B cell (primary cell): Measurements from ENCODE around the gene NELFA. TPM values are rescaled to one million over a fixed set of nuclear protein-coding genes. Genes with fewer than 3 reads are reported as not detected.

Experiments used
- ATAC-seq: fragments of 200-7000 bp; cut with Tn5 transposase; one replicate; pipeline ENCODE4 v1.10.0; 2021; ENCODE audit warnings: low read depth, mild to moderate bottlenecking, moderate number of reproducible peaks, moderate library complexity
- CTCF ChIA-PET: fragments of 350-600 bp; sonication (Branson Sonifier 250); formaldehyde crosslinking; loops from one replicate; lab custom pipeline; 2021; ENCODE audit warnings: antibody characterized with exemption, inconsistent platforms; lab: Charles Lee
- POLR2A ChIA-PET: fragments of 350-600 bp; sonication (Branson Sonifier 250); formaldehyde crosslinking; loops from one replicate; lab custom pipeline; 2021; ENCODE audit warnings: antibody characterized with exemption; lab: Charles Lee
- DNase-seq: peaks from one replicate; pipeline ENCODE4 v3.0.0; 2013
- H2AFZ ChIP-seq: 2 replicates; pipeline ENCODE4 v1.6.1; 2012; ENCODE audit warnings: mild to moderate bottlenecking, low read depth, low read length; ENCODE audit not compliant: insufficient read depth, poor library complexity, severe bottlenecking
- H3K27ac ChIP-seq, 2 donors: 1 replicate in 1 of 2; 2 replicates in 1 of 2; pipeline ENCODE4 v1.5.1; 2012 to 2013; ENCODE audit warnings: low read length in 2 of 2, mild to moderate bottlenecking in 2 of 2, moderate library complexity in 1 of 2
- H3K27me3 ChIP-seq, 4 experiments: fragments of 200-600 bp in 1 of 4; sonication (generic) in 1 of 4; replicated peaks in 1 of 4; 1 replicate in 2 of 4; 2 replicates in 2 of 4; pipeline versions ENCODE4 v1.6.1 to v1.7.0; 2013 to 2016; ENCODE audit warnings: low read length in 3 of 4, mild to moderate bottlenecking in 2 of 4, mixed read lengths in 1 of 4, moderate library complexity in 1 of 4; ENCODE audit not compliant: insufficient read depth in 4 of 4, control insufficient read depth in 3 of 4; ENCODE audit errors: control extremely low read depth in 1 of 4
- H3K36me3 ChIP-seq, 2 experiments: replicated peaks in 1 of 2; 1 replicate in 1 of 2; 2 replicates in 1 of 2; pipeline versions ENCODE4 v1.6.1 to v1.7.1; 2013; ENCODE audit warnings: low read length in 1 of 2; ENCODE audit not compliant: insufficient read depth in 2 of 2, control insufficient read depth in 1 of 2; ENCODE audit errors: control extremely low read depth in 1 of 2, extremely low read depth in 1 of 2
- H3K4me1 ChIP-seq, 2 donors: fragments of 200-600 bp in 1 of 2; sonication (generic) in 1 of 2; 1 replicate in 1 of 2; 2 replicates in 1 of 2; pipeline versions ENCODE4 v1.5.1 to v1.6.1; 2013 to 2017; ENCODE audit warnings: low read length in 2 of 2; ENCODE audit not compliant: control insufficient read depth in 2 of 2, insufficient read depth in 2 of 2
- H3K4me2 ChIP-seq: replicated peaks from 2 replicates; pipeline ENCODE3; 2012; ENCODE audit warnings: mild to moderate bottlenecking, low read depth, low read length; ENCODE audit not compliant: poor library complexity, severe bottlenecking
- H3K4me3 ChIP-seq, 5 experiments: fragments of 200-600 bp in 1 of 5; sonication (generic) in 1 of 5; 1 replicate in 3 of 5; 2 replicates in 2 of 5; pipeline versions ENCODE4 v1.5.1 to v1.7.0; 2011 to 2016; ENCODE audit warnings: low read length in 4 of 5, mild to moderate bottlenecking in 4 of 5, low read depth in 2 of 5, control low read depth in 1 of 5, moderate library complexity in 1 of 5; ENCODE audit not compliant: insufficient read depth in 1 of 5; ENCODE audit errors: control extremely low read depth in 1 of 5, extremely low read depth in 1 of 5
- H3K79me2 ChIP-seq: fragments of 200-600 bp; sonication (generic); one replicate; pipeline ENCODE4 v1.6.0; 2016; ENCODE audit warnings: low read length; ENCODE audit not compliant: control insufficient read depth, insufficient read depth
- H3K9ac ChIP-seq: fragments of 200-600 bp; sonication (generic); 2 replicates; pipeline ENCODE4 v1.6.1; 2017; ENCODE audit warnings: mild to moderate bottlenecking, low read length, moderate library complexity
- H3K9me3 ChIP-seq, 3 donors: one replicate each; pipeline versions ENCODE4 v1.6.1 to v1.7.1; 2013; ENCODE audit warnings: low read length in 2 of 3; ENCODE audit not compliant: control insufficient read depth in 2 of 3, insufficient read depth in 1 of 3; ENCODE audit errors: control extremely low read depth in 1 of 3
- H4K20me1 ChIP-seq: 2 replicates; pipeline ENCODE4 v1.6.0; 2012; ENCODE audit warnings: mild to moderate bottlenecking, low read length; ENCODE audit not compliant: insufficient read depth, control insufficient read depth, poor library complexity, severe bottlenecking
- H3K27ac Mint-ChIP-seq: one replicate; pipeline ENCODE4 v1.8.0; 2021; ENCODE audit warnings: mixed read lengths
- H3K27me3 Mint-ChIP-seq: one replicate; pipeline ENCODE4 v1.8.0; 2021; ENCODE audit warnings: mixed read lengths
- H3K4me1 Mint-ChIP-seq: one replicate; pipeline ENCODE4 v1.8.0; 2021; ENCODE audit warnings: mixed read lengths
- H3K4me3 Mint-ChIP-seq: one replicate; pipeline ENCODE4 v1.8.0; 2021; ENCODE audit warnings: mixed read lengths
- H3K9me3 Mint-ChIP-seq: one replicate; pipeline ENCODE4 v1.8.0; 2022; ENCODE audit warnings: mixed read lengths; ENCODE audit not compliant: insufficient read depth
- CTCF ChIP-seq: fragments of 200-600 bp; IDR thresholded peaks from one replicate; pipeline ENCODE4 v1.8.0; 2022; ENCODE audit warnings: antibody characterized with exemption, mild to moderate bottlenecking
- EZH2 ChIP-seq: IDR thresholded peaks from 2 replicates; pipeline ENCODE4 v1.6.1; 2012; ENCODE audit warnings: borderline replicate concordance, low read depth, mild to moderate bottlenecking, moderate library complexity, low read length; ENCODE audit not compliant: insufficient read depth, poor library complexity, severe bottlenecking
- WGBS: methylation state at CpG from one replicate; pipeline ENCODE4 v1.1.5; 2013; ENCODE audit warnings: missing lambda C conversion rate; ENCODE audit not compliant: insufficient coverage; 5-methylcytosine and 5-hydroxymethylcytosine counted together
- intact Hi-C: fragments of 100-400 bp; cut with micrococcal nuclease; formaldehyde crosslinking; loops from one replicate; pipeline ENCODE4 v1.10.0; 2022
- polyA plus RNA-seq: library from polyadenylated mRNA; depleted of rRNA; stranded (reverse); fragments of >200 nt; gene quantifications from 2 replicates; pipeline ENCODE4 v1.2.3, GENCODE V29; 2012
- total RNA-seq, 2 donors: library from RNA; stranded (reverse); fragments of 120-200 nt in 1 of 2; gene quantifications; 1 replicate in 1 of 2; 2 replicates in 1 of 2; pipeline versions ENCODE4 v1.2.3 to v1.2.4, GENCODE V29; 2013 to 2022

Gene NELFA
- total and polyA plus RNA-seq, 2 donors (not counting 1 experiment from before 2014, with no cell fraction given), result 42.8 to 60.7 TPM

- H3K27me3 ChIP-seq, result no peaks in the 10 kb centered on the region
- H4K20me1 ChIP-seq, result peaks cover 8% of the 10 kb centered on the region
- POLR2A ChIA-PET, result no interaction called here
- no peak overlapping the region for H3K4me2 ChIP-seq
- ATAC-seq, result no peak
- CTCF ChIA-PET, result no interaction called here
- no peak overlapping the region for H3K4me3 ChIP-seq
- H3K9me3 ChIP-seq, result no peaks in the 10 kb centered on the region
- H3K27ac ChIP-seq, result no peak overlapping the region
- no peaks in the 10 kb centered on the region for H3K4me1 ChIP-seq
- DNase-seq, result no peak
- peaks cover 3 to 79% of the 10 kb centered on the region in 2 experiments for H3K36me3 ChIP-seq
- intact Hi-C loops, result no loop called here
- no peak for TF ChIP-seq CTCF
- no peak for TF ChIP-seq EZH2
- H3K9ac ChIP-seq, result no peak overlapping the region
- Mint-ChIP-seq H3K27ac (no peak overlapping the region), H3K9me3 (no peaks in the 10 kb centered on the region), H3K4me1 (no peaks in the 10 kb centered on the region), H3K27me3 (no peaks in the 10 kb centered on the region), H3K4me3 (no peak overlapping the region)
- WGBS, result 94% methylated on average over 10 of the region's 16 CpGs
- H3K79me2 ChIP-seq, result no peaks in the 10 kb centered on the region
- H2AFZ ChIP-seq, result no peak overlapping the region
Observed at GRCh38 chr4:1982124-1983052, 26.4 kb downstream of the NELFA start.

- Histone ChIP-seq H3K36me3 (peaks cover 3 to 80% of the 10 kb centered on the region in 2 experiments), H3K4me3 (no peak overlapping the region), H3K27me3 (no peaks in the 10 kb centered on the region), H3K27ac (no peak overlapping the region), H3K4me2 (no peak overlapping the region), H2AFZ (no peak overlapping the region), H3K79me2 (no peaks in the 10 kb centered on the region), H3K9me3 (no peaks in the 10 kb centered on the region), H3K4me1 (no peaks in the 10 kb centered on the region), H4K20me1 (no peaks in the 10 kb centered on the region), H3K9ac (no peak overlapping the region)
- POLR2A ChIA-PET, result no interaction called here
- H3K27me3 Mint-ChIP-seq, result no peaks in the 10 kb centered on the region
- TF ChIP-seq CTCF (no peak), EZH2 (no peak)
- no peak overlapping the region for H3K27ac Mint-ChIP-seq
- ATAC-seq (no peak), DNase-seq (no peak)
- WGBS, result 98% methylated on average over 13 of the region's 22 CpGs
- no peaks in the 10 kb centered on the region for H3K4me1 Mint-ChIP-seq
- CTCF ChIA-PET, result no interaction called here
- H3K9me3 Mint-ChIP-seq, result no peaks in the 10 kb centered on the region
- no peak overlapping the region for H3K4me3 Mint-ChIP-seq
- intact Hi-C loops, result no loop called here
Observed at GRCh38 chr4:1981251-1982058, 27.3 kb downstream of the NELFA start.
